PC-3 (cell line): ENCODE results near the gene MN1. TPM values are rescaled to one million over a fixed set of nuclear protein-coding genes. Genes with fewer than 3 reads are reported as not detected.

Source experiments
- ATAC-seq: fragments of 200-7000 bp; cut with Tn5 transposase; 2 replicates; pipeline ENCODE4 v1.9.1; 2020; ENCODE audit warnings: mild to moderate bottlenecking, moderate library complexity
- BruUV-seq: library from RNA; stranded (reverse); fragments of 400-500 nt; replicated peaks from 2 replicates; lab custom pipeline; 2021; lab: Mats Ljungman, UMichigan
- CTCF ChIA-PET: fragments of 300-600 bp; sonication (Branson Sonifier 250); formaldehyde crosslinking; loops from one replicate; lab custom pipeline; 2022; ENCODE audit warnings: antibody characterized with exemption; lab: Charles Lee
- POLR2A ChIA-PET: fragments of 300-600 bp; sonication (Branson Sonifier 250); formaldehyde crosslinking; loops from one replicate; lab custom pipeline; 2022; ENCODE audit warnings: antibody characterized with exemption; ENCODE audit not compliant: unreplicated experiment; lab: Charles Lee
- DNase-seq: peaks from one replicate; pipeline ENCODE4 v3.0.0-alpha.2; 2015
- H2AFZ ChIP-seq: fragments of 300-600 bp; sonication (generic); 2 replicates; pipeline ENCODE4 v1.6.0; 2016; ENCODE audit warnings: antibody characterized with exemption, low read length
- H3F3A ChIP-seq: fragments of 300-600 bp; sonication (generic); one replicate; pipeline ENCODE4 v1.6.0; 2017; ENCODE audit warnings: antibody characterized with exemption, low read length, control low read depth, mild to moderate bottlenecking; ENCODE audit not compliant: unreplicated experiment
- H3K27ac ChIP-seq: fragments of 300-600 bp; sonication (generic); 2 replicates; pipeline ENCODE4 v1.5.1; 2016; ENCODE audit warnings: mild to moderate bottlenecking, low read length
- H3K27me3 ChIP-seq: fragments of 300-600 bp; sonication (generic); 2 replicates; pipeline ENCODE4 v1.6.1; 2016; ENCODE audit warnings: low read length, mixed read lengths
- H3K36me3 ChIP-seq: fragments of 300-600 bp; sonication (generic); 2 replicates; pipeline ENCODE4 v1.6.1; 2016; ENCODE audit warnings: low read depth, mixed run types, low read length, mixed read lengths
- H3K4me1 ChIP-seq: fragments of 300-600 bp; sonication (generic); 2 replicates; pipeline ENCODE4 v1.5.1; 2016; ENCODE audit warnings: low read length; ENCODE audit not compliant: insufficient read depth
- H3K4me2 ChIP-seq: fragments of 300-600 bp; sonication (generic); 2 replicates; pipeline ENCODE4 v1.6.0; 2016; ENCODE audit warnings: low read length
- H3K4me3 ChIP-seq: fragments of 300-600 bp; sonication (generic); 2 replicates; pipeline ENCODE4 v1.5.1; 2016; ENCODE audit warnings: mild to moderate bottlenecking, low read length, mixed read lengths
- H3K79me2 ChIP-seq: fragments of 300-600 bp; sonication (generic); 2 replicates; pipeline ENCODE4 v1.6.1; 2017; ENCODE audit warnings: low read length, mixed read lengths
- H3K9ac ChIP-seq: fragments of 300-600 bp; sonication (generic); 2 replicates; pipeline ENCODE4 v1.6.0; 2016; ENCODE audit warnings: mild to moderate bottlenecking, low read length
- H3K9me2 ChIP-seq: fragments of 300-600 bp; sonication (generic); replicated peaks from 2 replicates; pipeline ENCODE4 v1.6.1; 2016; ENCODE audit warnings: mixed run types, low read length, mixed read lengths
- H3K9me3 ChIP-seq: fragments of 300-600 bp; sonication (generic); 2 replicates; pipeline ENCODE4 v1.6.1; 2016; ENCODE audit warnings: low read length, mixed read lengths
- H4K20me1 ChIP-seq: fragments of 300-600 bp; sonication (generic); 2 replicates; pipeline ENCODE4 v1.6.1; 2016; ENCODE audit warnings: low read length, mixed read lengths
- CTCF ChIP-seq: fragments of 300-600 bp; sonication (generic); conservative IDR thresholded peaks from 2 replicates; pipeline ENCODE4 v1.5.1; 2017; ENCODE audit warnings: antibody characterized with exemption, low read depth, mild to moderate bottlenecking, low read length
- EZH2 ChIP-seq: fragments of 300-600 bp; sonication (generic); IDR thresholded peaks from one replicate; pipeline ENCODE4 v1.6.1; 2017; ENCODE audit warnings: antibody characterized with exemption, mild to moderate bottlenecking, low read length; ENCODE audit not compliant: unreplicated experiment
- EZH2phosphoT487 ChIP-seq: fragments of 300-600 bp; sonication (generic); IDR thresholded peaks from 2 replicates; pipeline ENCODE4 v1.6.1; 2018; ENCODE audit warnings: mild to moderate bottlenecking, antibody characterized with exemption, low read length, borderline replicate concordance
- intact Hi-C: fragments of 100-400 bp; cut with micrococcal nuclease; formaldehyde crosslinking; loops from 2 replicates; pipeline ENCODE4 v1.9.0; 2023
- total RNA-seq: library from RNA; depleted of rRNA; stranded (reverse); fragments of >200 nt; gene quantifications from 2 replicates; pipeline ENCODE4 v1.2.3, GENCODE V29; 2014

MN1 gene
- total RNA-seq, 1 experiment from 2014 or later: 2.7 TPM

- no peak for TF ChIP-seq EZH2
- TF ChIP-seq EZH2phosphoT487: no peak
- no peak for TF ChIP-seq CTCF
- Histone ChIP-seq H3K4me1 (no peaks in the 10 kb centered on the region), H3K36me3 (no peaks in the 10 kb centered on the region), H3K9me2 (no peaks in the 10 kb centered on the region), H3K4me3 (no peak overlapping the region), H3K9ac (no peak overlapping the region), H3K79me2 (no peaks in the 10 kb centered on the region), H3K9me3 (no peaks in the 10 kb centered on the region), H2AFZ (no peak overlapping the region), H3F3A (no peaks in the 10 kb centered on the region), H3K27ac (no peak overlapping the region), H4K20me1 (no peaks in the 10 kb centered on the region), H3K27me3 (no peaks in the 10 kb centered on the region), H3K4me2 (no peak overlapping the region)
- BruUV-seq: no TSS peak
- ChIA-PET CTCF (no interaction called here), POLR2A (no interaction called here)
- intact Hi-C loops: no loop called here
- no peak for DNase-seq
- no peak for ATAC-seq
These were observed 41.3 kb upstream of the MN1 start for GRCh38 chr22:27842669-27843431.

- DNase-seq: no peak
- Histone ChIP-seq H3K4me3 (no peak overlapping the region), H3F3A (no peaks in the 10 kb centered on the region), H3K27me3 (no peaks in the 10 kb centered on the region), H3K4me1 (no peaks in the 10 kb centered on the region), H4K20me1 (no peaks in the 10 kb centered on the region), H3K27ac (no peak overlapping the region), H3K9ac (no peak overlapping the region), H3K79me2 (no peaks in the 10 kb centered on the region), H3K4me2 (no peak overlapping the region), H2AFZ (no peak overlapping the region), H3K9me3 (no peaks in the 10 kb centered on the region), H3K36me3 (no peaks in the 10 kb centered on the region), H3K9me2 (no peaks in the 10 kb centered on the region)
- BruUV-seq: no TSS peak
- CTCF ChIA-PET: no interaction called here
- intact Hi-C loops: no loop called here
- no peak for ATAC-seq
- POLR2A ChIA-PET: no interaction called here
- TF ChIP-seq EZH2phosphoT487 (no peak), CTCF (no peak), EZH2 (no peak)
These were observed 40.6 kb upstream of the MN1 start for GRCh38 chr22:27842201-27842600.

- Histone ChIP-seq H3K27ac (no peak overlapping the region), H3K9me2 (no peaks in the 10 kb centered on the region), H4K20me1 (no peaks in the 10 kb centered on the region), H3K36me3 (no peaks in the 10 kb centered on the region), H3F3A (no peaks in the 10 kb centered on the region), H3K9ac (no peak overlapping the region), H3K27me3 (no peaks in the 10 kb centered on the region), H3K4me1 (no peaks in the 10 kb centered on the region), H2AFZ (no peak overlapping the region), H3K4me3 (no peak overlapping the region), H3K4me2 (no peak overlapping the region), H3K9me3 (no peaks in the 10 kb centered on the region), H3K79me2 (no peaks in the 10 kb centered on the region)
- DNase-seq (no peak), ATAC-seq (no peak)
- CTCF ChIA-PET: no interaction called here
- POLR2A ChIA-PET: no interaction called here
- intact Hi-C loops: no loop called here
- TF ChIP-seq EZH2 (no peak), CTCF (no peak), EZH2phosphoT487 (no peak)
- no TSS peak for BruUV-seq
These were observed 38.9 kb upstream of the MN1 start for GRCh38 chr22:27840436-27840835.
